Measurements from ENCODE around the gene CPT1B. TPM values are rescaled to one million over a fixed set of nuclear protein-coding genes. Genes with fewer than 3 reads are reported as not detected.
A peak's percentile ranks its signal among the peaks of the same experiment; 100 is the strongest.

Gene CPT1B
- 10 to 100 TPM; 85.3 to 88.0 TPM for total RNA-seq

GRCh38 chr22:50577987-50578775 is at the start of gene CPT1B:
TSS of gene CPT1B (minus strand) at chr22:50578427. CDS start at chr22:50577915, 512 bp downstream.
- no peak within 1 kb of the TSS for H3K27ac Mint-ChIP-seq
- no peaks in the 10 kb centered on the region for H3K9me3 Mint-ChIP-seq
- ATAC-seq (replicated peaks in 1 of 2) = no peak
- DNase-seq = no peak
- H3K27me3 Mint-ChIP-seq (ENCODE audit: low read depth) = no peaks in the 10 kb centered on the region
- H3K4me1 Mint-ChIP-seq (ENCODE audit: low read depth) = peaks cover 27% of the 10 kb centered on the region
- H3K4me3 Mint-ChIP-seq = peak within 1 kb of the TSS in 1 of 2 donors; percentile 32
- H3K36me3 Mint-ChIP-seq (ENCODE audit: insufficient read depth in 2 of 2) = peaks cover 5 to 12% of the 10 kb centered on the region in 2 donors

- DNase-seq = no peak
Observed at GRCh38 chr22:50626850-50627641, 48.8 kb upstream of the CPT1B start.

GRCh38 chr22:50626314-50626849 is 48.2 kb upstream of the CPT1B start:
- no peaks in the 10 kb centered on the region for H3K9me3 Mint-ChIP-seq
- peaks cover 0 to 2% of the 10 kb centered on the region in 2 donors for H3K36me3 Mint-ChIP-seq (ENCODE audit: insufficient read depth in 2 of 2)
- H3K4me3 Mint-ChIP-seq = peak overlapping the region; percentile 79 to 82
- DNase-seq = no peak
- peak overlapping the region; percentile 77 for H3K27ac Mint-ChIP-seq
- no peak for ATAC-seq (replicated peaks in 1 of 2)
- no peaks in the 10 kb centered on the region for H3K27me3 Mint-ChIP-seq (ENCODE audit: low read depth)
- H3K4me1 Mint-ChIP-seq (ENCODE audit: low read depth) = peaks cover 46% of the 10 kb centered on the region

More at GRCh38 chr22:50626850-50627641, 48.8 kb upstream of the CPT1B start:
- Mint-ChIP-seq H3K36me3 (ENCODE audit: insufficient read depth in 2 of 2) (peaks cover 0 to 2% of the 10 kb centered on the region in 2 donors), H3K27me3 (ENCODE audit: low read depth) (no peaks in the 10 kb centered on the region), H3K9me3 (no peaks in the 10 kb centered on the region), H3K4me3 (peak overlapping the region; percentile 87 to 97), H3K27ac (peak overlapping the region; percentile 77), H3K4me1 (ENCODE audit: low read depth) (peaks cover 40% of the 10 kb centered on the region)
- no peak for ATAC-seq (replicated peaks in 1 of 2)

- H3K36me3 Mint-ChIP-seq (ENCODE audit: insufficient read depth in 2 of 2) = peaks cover 0 to 2% of the 10 kb centered on the region in 2 donors
- no peaks in the 10 kb centered on the region for H3K9me3 Mint-ChIP-seq
- no peak overlapping the region for H3K4me3 Mint-ChIP-seq
- H3K27me3 Mint-ChIP-seq (ENCODE audit: low read depth) = no peaks in the 10 kb centered on the region
- no peak for DNase-seq
- peaks cover 53% of the 10 kb centered on the region for H3K4me1 Mint-ChIP-seq (ENCODE audit: low read depth)
- no peak for ATAC-seq (replicated peaks in 1 of 2)
- H3K27ac Mint-ChIP-seq = no peak overlapping the region
Observed at GRCh38 chr22:50625568-50626313, 47.5 kb upstream of the CPT1B start.

- Mint-ChIP-seq H3K4me1 (ENCODE audit: low read depth) (peaks cover 55% of the 10 kb centered on the region), H3K27me3 (ENCODE audit: low read depth) (no peaks in the 10 kb centered on the region), H3K9me3 (no peaks in the 10 kb centered on the region), H3K36me3 (ENCODE audit: insufficient read depth in 2 of 2) (peaks cover 0 to 2% of the 10 kb centered on the region in 2 donors), H3K27ac (no peak overlapping the region), H3K4me3 (no peak overlapping the region)
- DNase-seq (no peak), ATAC-seq (replicated peaks in 1 of 2) (no peak)
Observed at GRCh38 chr22:50625131-50625567, 46.9 kb upstream of the CPT1B start.

- Mint-ChIP-seq H3K27me3 (ENCODE audit: low read depth) (no peaks in the 10 kb centered on the region), H3K4me1 (ENCODE audit: low read depth) (peaks cover 55% of the 10 kb centered on the region), H3K4me3 (no peak overlapping the region), H3K36me3 (ENCODE audit: insufficient read depth in 2 of 2) (peaks cover 0 to 2% of the 10 kb centered on the region in 2 donors), H3K27ac (no peak overlapping the region), H3K9me3 (no peaks in the 10 kb centered on the region)
- ATAC-seq (replicated peaks in 1 of 2) = no peak
- no peak for DNase-seq
Observed at GRCh38 chr22:50624347-50625130, 46.3 kb upstream of the CPT1B start.

- peak overlapping the region; percentile 94 to 96 for H3K4me3 Mint-ChIP-seq
Observed at GRCh38 chr22:50622723-50623327, 44.6 kb upstream of the CPT1B start.

GRCh38 chr22:50621948-50622722 is 43.9 kb upstream of the CPT1B start:
- peaks cover 54% of the 10 kb centered on the region for H3K4me1 Mint-ChIP-seq (ENCODE audit: low read depth)
- ATAC-seq (replicated peaks in 1 of 2) (no peak), DNase-seq (peak; percentile 48 to 53)
- H3K27ac Mint-ChIP-seq = peak overlapping the region; percentile 97
- H3K9me3 Mint-ChIP-seq = no peaks in the 10 kb centered on the region
- H3K27me3 Mint-ChIP-seq (ENCODE audit: low read depth) = no peaks in the 10 kb centered on the region
- H3K36me3 Mint-ChIP-seq (ENCODE audit: insufficient read depth in 2 of 2) = no peaks in the 10 kb centered on the region
- peak overlapping the region; percentile 94 to 96 for H3K4me3 Mint-ChIP-seq

More at GRCh38 chr22:50622723-50623327, 44.6 kb upstream of the CPT1B start:
- Mint-ChIP-seq H3K27me3 (ENCODE audit: low read depth) (no peaks in the 10 kb centered on the region), H3K9me3 (no peaks in the 10 kb centered on the region), H3K27ac (no peak overlapping the region), H3K36me3 (ENCODE audit: insufficient read depth in 2 of 2) (no peaks in the 10 kb centered on the region), H3K4me1 (ENCODE audit: low read depth) (peaks cover 54% of the 10 kb centered on the region)
- no peak for ATAC-seq (replicated peaks in 1 of 2)
- DNase-seq = no peak

GRCh38 chr22:50621356-50621880 is 43.2 kb upstream of the CPT1B start:
- no peaks in the 10 kb centered on the region for H3K36me3 Mint-ChIP-seq (ENCODE audit: insufficient read depth in 2 of 2)
- H3K27me3 Mint-ChIP-seq (ENCODE audit: low read depth) = no peaks in the 10 kb centered on the region
- H3K9me3 Mint-ChIP-seq = no peaks in the 10 kb centered on the region
- H3K27ac Mint-ChIP-seq = peak overlapping the region; percentile 97
- peaks cover 50% of the 10 kb centered on the region for H3K4me1 Mint-ChIP-seq (ENCODE audit: low read depth)
- ATAC-seq (replicated peaks in 1 of 2) = peak; percentile 77 to 78
- peak; percentile 72 to 78 for DNase-seq
- peak overlapping the region; percentile 94 to 96 for H3K4me3 Mint-ChIP-seq

GRCh38 chr22:50620593-50621355 is 42.5 kb upstream of the CPT1B start:
- H3K36me3 Mint-ChIP-seq (ENCODE audit: insufficient read depth in 2 of 2) = no peaks in the 10 kb centered on the region
- DNase-seq (peak; percentile 91), ATAC-seq (replicated peaks in 1 of 2) (peak; percentile 70 to 73)
- peaks cover 47% of the 10 kb centered on the region for H3K4me1 Mint-ChIP-seq (ENCODE audit: low read depth)
- peak overlapping the region; percentile 94 to 96 for H3K4me3 Mint-ChIP-seq
- H3K27ac Mint-ChIP-seq = peak overlapping the region; percentile 97
- no peaks in the 10 kb centered on the region for H3K27me3 Mint-ChIP-seq (ENCODE audit: low read depth)
- H3K9me3 Mint-ChIP-seq = no peaks in the 10 kb centered on the region
